COLO668 (cell line): ENCODE measurements around the gene ANO2.

Source experiments
- DNase-seq: peaks from one replicate; lab custom pipeline; 2025; ENCODE audit not compliant: unreplicated experiment; lab: John Stamatoyannopoulos, UW

Gene ANO2

GRCh38 chr12:5736527-5736926 is 208.5 kb downstream of the ANO2 start:
- no peak for DNase-seq

- DNase-seq: no peak
Measured at GRCh38 chr12:5736016-5736415, 209.0 kb downstream of the ANO2 start.

- DNase-seq: no peak
Measured at GRCh38 chr12:5733916-5734315, 211.1 kb downstream of the ANO2 start.

GRCh38 chr12:5733136-5733755 is 211.8 kb downstream of the ANO2 start:
- DNase-seq: no peak

GRCh38 chr12:5730962-5731361 is 214.1 kb downstream of the ANO2 start:
- no peak for DNase-seq

GRCh38 chr12:5723711-5724252 is 221.3 kb downstream of the ANO2 start:
- DNase-seq: no peak

- no peak for DNase-seq
Measured at GRCh38 chr12:5723071-5723470, 222.0 kb downstream of the ANO2 start.

GRCh38 chr12:5720381-5721005 is 224.6 kb downstream of the ANO2 start:
- no peak for DNase-seq

- no peak for DNase-seq
Measured at GRCh38 chr12:5718680-5719079, 226.4 kb downstream of the ANO2 start.

- DNase-seq: no peak
Measured at GRCh38 chr12:5718073-5718472, 227.0 kb downstream of the ANO2 start.

- DNase-seq: no peak
Measured at GRCh38 chr12:5716976-5717375, 228.1 kb downstream of the ANO2 start.

GRCh38 chr12:5716201-5716600 is 228.9 kb downstream of the ANO2 start:
- DNase-seq: no peak

GRCh38 chr12:5715021-5715420 is 230.0 kb downstream of the ANO2 start:
- DNase-seq: no peak

GRCh38 chr12:5713599-5714081 is 231.4 kb downstream of the ANO2 start:
- DNase-seq: no peak

GRCh38 chr12:5710260-5710878 is 234.7 kb downstream of the ANO2 start:
- DNase-seq: no peak

GRCh38 chr12:5708371-5708770 is 236.7 kb downstream of the ANO2 start:
- no peak for DNase-seq

GRCh38 chr12:5706247-5706646 is 238.8 kb downstream of the ANO2 start:
- no peak for DNase-seq

- no peak for DNase-seq
Measured at GRCh38 chr12:5705791-5706190, 239.3 kb downstream of the ANO2 start.

- no peak for DNase-seq
Measured at GRCh38 chr12:5694759-5695409, 250.2 kb downstream of the ANO2 start.

GRCh38 chr12:5692850-5693249 is 252.2 kb downstream of the ANO2 start:
- DNase-seq: no peak

- DNase-seq: no peak
Measured at GRCh38 chr12:5691943-5692342, 253.1 kb downstream of the ANO2 start.

GRCh38 chr12:5690240-5690639 is 254.8 kb downstream of the ANO2 start:
- no peak for DNase-seq
